Nephron progenitor cell (in vitro differentiated cells): ENCODE results near the gene OTOGL.
"Not testable (repeated sequence)": the region's sequence is repeated elsewhere in the genome, so short reads cannot be mapped to it uniquely, and the experiment has no call there.

Experiments used
- DNase-seq: peaks from one replicate; pipeline ENCODE4 v3.0.0; 2021
- H3K27ac Mint-ChIP-seq: 2 replicates; pipeline ENCODE4 v1.8.0; 2021; ENCODE audit warnings: mild to moderate bottlenecking, moderate library complexity, mixed read lengths
- H3K27me3 Mint-ChIP-seq: 2 replicates; pipeline ENCODE4 v1.8.0; 2021; ENCODE audit warnings: mild to moderate bottlenecking, low read depth, mixed read lengths; ENCODE audit not compliant: poor library complexity
- H3K36me3 Mint-ChIP-seq: 2 replicates; pipeline ENCODE4 v1.8.0; 2021; ENCODE audit warnings: low read depth, mixed read lengths
- H3K4me1 Mint-ChIP-seq: 2 replicates; pipeline ENCODE4 v1.8.0; 2021; ENCODE audit warnings: mixed read lengths
- H3K4me3 Mint-ChIP-seq: 2 replicates; pipeline ENCODE4 v1.8.0; 2021; ENCODE audit warnings: mild to moderate bottlenecking, moderate library complexity, mixed read lengths
- H3K9me3 Mint-ChIP-seq: 2 replicates; pipeline ENCODE4 v1.8.0; 2021; ENCODE audit warnings: mild to moderate bottlenecking, moderate library complexity, mixed read lengths
- CTCF ChIP-seq: fragments of 200-600 bp; sonication (generic); IDR thresholded peaks from 2 replicates; pipeline ENCODE4 v1.5.0; 2021; ENCODE audit warnings: antibody characterized with exemption

The OTOGL gene

DNA sequence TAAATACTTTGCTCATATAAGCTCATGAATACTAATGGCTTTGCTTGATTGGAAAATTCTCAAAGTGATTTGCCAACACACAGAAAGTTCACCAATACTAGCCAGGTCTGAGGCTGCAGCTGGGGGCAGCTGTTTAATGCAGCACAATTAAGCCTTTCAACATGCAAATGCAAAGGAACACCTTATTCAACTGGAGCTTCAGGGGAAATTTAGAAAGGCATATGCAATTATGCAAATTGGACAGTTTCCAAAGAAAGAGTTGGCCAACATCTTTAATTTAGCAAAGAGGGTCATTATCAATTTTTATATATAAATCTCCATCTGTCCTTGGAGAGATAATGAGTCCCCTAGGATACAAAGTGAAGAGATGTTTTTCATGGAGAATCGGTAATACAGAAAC is 40.2 kb upstream of the OTOGL start:
- Mint-ChIP-seq H3K27me3 (no peaks in the 10 kb centered on the region), H3K4me1 (no peaks in the 10 kb centered on the region), H3K4me3 (no peak overlapping the region), H3K27ac (no peak overlapping the region), H3K36me3 (no peaks in the 10 kb centered on the region), H3K9me3 (no peaks in the 10 kb centered on the region)
- TF ChIP-seq CTCF, result no peak
- no peak for DNase-seq

DNA sequence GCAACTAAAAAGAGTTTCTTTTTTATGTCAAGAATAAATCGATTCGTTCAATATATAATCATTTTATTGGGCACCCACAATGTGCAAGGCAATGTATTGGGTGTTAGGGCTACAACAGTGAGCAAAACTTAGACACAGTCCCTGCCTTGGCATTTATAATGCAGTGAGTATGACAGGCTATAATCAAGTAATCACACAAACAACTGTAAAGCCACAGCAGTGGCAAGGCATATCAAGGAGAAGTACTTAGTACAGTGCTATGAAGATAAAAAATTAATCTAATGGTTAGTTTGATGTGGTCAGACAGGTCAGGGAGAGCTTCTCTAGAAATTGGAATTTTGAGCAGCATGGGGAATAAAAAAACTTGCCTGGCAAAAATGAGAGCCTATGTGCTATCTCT is 39.5 kb upstream of the OTOGL start:
- H3K4me1 Mint-ChIP-seq, result no peaks in the 10 kb centered on the region
- H3K27ac Mint-ChIP-seq, result no peak overlapping the region
- H3K36me3 Mint-ChIP-seq, result no peaks in the 10 kb centered on the region
- no peak for TF ChIP-seq CTCF
- no peaks in the 10 kb centered on the region for H3K9me3 Mint-ChIP-seq
- no peak for DNase-seq
- H3K27me3 Mint-ChIP-seq, result no peaks in the 10 kb centered on the region
- no peak overlapping the region for H3K4me3 Mint-ChIP-seq

DNA sequence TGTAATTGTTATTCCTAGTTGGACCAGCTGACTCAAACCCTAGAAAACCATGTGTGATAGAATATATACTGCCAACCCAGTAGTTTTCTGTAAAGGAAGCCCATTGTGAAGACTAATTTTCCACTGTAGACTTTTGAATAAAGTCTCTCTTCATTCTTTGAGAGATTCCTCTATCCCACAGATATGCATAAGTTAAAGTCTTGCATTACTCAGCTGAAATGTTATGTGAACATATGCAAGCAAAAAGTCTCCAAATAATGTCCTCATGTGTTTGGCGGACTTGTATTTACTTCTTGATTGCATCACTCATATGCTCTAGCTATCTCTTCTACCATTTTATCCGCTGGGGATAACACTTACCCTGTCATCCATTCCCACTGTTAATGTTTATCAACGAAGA is 35.1 kb upstream of the OTOGL start:
- no peaks in the 10 kb centered on the region for H3K4me1 Mint-ChIP-seq
- no peak overlapping the region for H3K27ac Mint-ChIP-seq
- H3K4me3 Mint-ChIP-seq, result no peak overlapping the region
- H3K9me3 Mint-ChIP-seq, result no peaks in the 10 kb centered on the region
- no peaks in the 10 kb centered on the region for H3K36me3 Mint-ChIP-seq
- TF ChIP-seq CTCF, result no peak
- no peaks in the 10 kb centered on the region for H3K27me3 Mint-ChIP-seq
- no peak for DNase-seq

DNA sequence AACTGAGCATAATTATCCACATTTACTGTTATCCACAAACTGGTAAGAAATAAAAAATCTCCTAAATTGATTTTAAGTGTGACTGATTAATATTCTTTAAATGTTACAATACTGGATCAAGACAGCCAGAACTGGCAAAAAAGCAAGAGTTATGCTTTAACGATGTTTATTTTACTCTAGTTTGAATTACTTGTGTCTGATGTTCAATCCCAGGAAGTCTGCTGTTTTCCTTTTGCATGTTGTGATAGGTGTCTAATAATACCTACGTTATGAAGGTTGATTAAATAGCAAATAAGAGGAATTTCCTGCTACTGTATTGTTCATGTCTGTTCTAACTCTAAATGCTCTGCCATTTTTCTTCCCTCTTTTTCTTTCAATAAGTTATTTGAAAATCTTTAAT is 34.4 kb upstream of the OTOGL start:
- no peak for TF ChIP-seq CTCF
- DNase-seq, result no peak
- no peaks in the 10 kb centered on the region for H3K4me1 Mint-ChIP-seq
- no peak overlapping the region for H3K4me3 Mint-ChIP-seq
- H3K9me3 Mint-ChIP-seq, result no peaks in the 10 kb centered on the region
- no peaks in the 10 kb centered on the region for H3K36me3 Mint-ChIP-seq
- H3K27ac Mint-ChIP-seq, result no peak overlapping the region
- H3K27me3 Mint-ChIP-seq, result no peaks in the 10 kb centered on the region

DNA sequence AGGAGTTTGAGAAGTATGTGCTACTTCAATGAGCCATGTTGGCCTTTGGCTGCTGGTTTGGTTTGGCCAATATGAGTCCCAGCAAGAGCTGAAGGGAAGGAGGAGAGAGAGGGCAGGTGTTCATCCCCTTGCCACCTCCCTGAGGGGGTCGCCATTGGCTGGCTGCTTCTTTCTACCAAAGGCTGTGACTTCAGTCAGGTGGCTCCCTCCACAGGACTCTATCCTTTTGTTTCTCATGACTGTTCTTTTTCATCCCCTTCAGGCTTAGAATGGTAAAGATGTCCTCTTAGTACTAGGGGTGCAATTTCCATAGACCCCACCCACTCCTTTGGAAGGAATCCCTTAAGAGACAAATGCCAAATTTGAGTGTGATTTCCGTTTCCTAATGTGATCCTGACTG is 31.2 kb upstream of the OTOGL start:
- Mint-ChIP-seq H3K4me1 (no peaks in the 10 kb centered on the region), H3K27me3 (no peaks in the 10 kb centered on the region), H3K27ac (no peak overlapping the region), H3K9me3 (peaks cover 6% of the 10 kb centered on the region), H3K36me3 (no peaks in the 10 kb centered on the region), H3K4me3 (no peak overlapping the region)
- no peak for DNase-seq
- no peak for TF ChIP-seq CTCF

GRCh38 chr12:80083892-80084614 is 15.3 kb upstream of the OTOGL start:
- Mint-ChIP-seq H3K4me1 (peaks cover 12% of the 10 kb centered on the region), H3K27ac (peak overlapping the region; percentile 57), H3K36me3 (peaks cover 12% of the 10 kb centered on the region), H3K9me3 (peaks cover 35% of the 10 kb centered on the region)
- not testable (repeated sequence) for H3K4me3 Mint-ChIP-seq, H3K27me3 Mint-ChIP-seq
- peak; percentile 12 for DNase-seq
